ENCODE results near the gene MRPL16. TPM values are rescaled to one million over a fixed set of nuclear protein-coding genes. Genes with fewer than 3 reads are reported as not detected.
"Not testable (repeated sequence)": the region's sequence is repeated elsewhere in the genome, so short reads cannot be mapped to it uniquely, and the experiment has no call there.

MRPL16 gene
- total RNA-seq, 1 donor from 2014 or later: 27.6 TPM

GRCh38 chr11:59849129-59849528 lies 38.6 kb upstream of the MRPL16 start:
- Mint-ChIP-seq H3K9me3 (ENCODE audit: low read depth) (no peaks in the 10 kb centered on the region), H3K4me3 (ENCODE audit: unreplicated experiment) (no peak overlapping the region), H3K27ac (ENCODE audit: unreplicated experiment) (no peak overlapping the region), H3K27me3 (ENCODE audit: low read depth) (peaks cover 2% of the 10 kb centered on the region), H3K36me3 (ENCODE audit: low read depth) (no peaks in the 10 kb centered on the region), H3K4me1 (ENCODE audit: low read depth) (no peaks in the 10 kb centered on the region)
- DNase-seq (ENCODE audit: low spot score): no peak
- TF ChIP-seq, protein P1, sequence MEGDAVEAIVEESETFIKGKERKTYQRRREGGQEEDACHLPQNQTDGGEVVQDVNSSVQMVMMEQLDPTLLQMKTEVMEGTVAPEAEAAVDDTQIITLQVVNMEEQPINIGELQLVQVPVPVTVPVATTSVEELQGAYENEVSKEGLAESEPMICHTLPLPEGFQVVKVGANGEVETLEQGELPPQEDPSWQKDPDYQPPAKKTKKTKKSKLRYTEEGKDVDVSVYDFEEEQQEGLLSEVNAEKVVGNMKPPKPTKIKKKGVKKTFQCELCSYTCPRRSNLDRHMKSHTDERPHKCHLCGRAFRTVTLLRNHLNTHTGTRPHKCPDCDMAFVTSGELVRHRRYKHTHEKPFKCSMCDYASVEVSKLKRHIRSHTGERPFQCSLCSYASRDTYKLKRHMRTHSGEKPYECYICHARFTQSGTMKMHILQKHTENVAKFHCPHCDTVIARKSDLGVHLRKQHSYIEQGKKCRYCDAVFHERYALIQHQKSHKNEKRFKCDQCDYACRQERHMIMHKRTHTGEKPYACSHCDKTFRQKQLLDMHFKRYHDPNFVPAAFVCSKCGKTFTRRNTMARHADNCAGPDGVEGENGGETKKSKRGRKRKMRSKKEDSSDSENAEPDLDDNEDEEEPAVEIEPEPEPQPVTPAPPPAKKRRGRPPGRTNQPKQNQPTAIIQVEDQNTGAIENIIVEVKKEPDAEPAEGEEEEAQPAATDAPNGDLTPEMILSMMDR (IDR thresholded peaks at IDR 0.05): no peak

DNA sequence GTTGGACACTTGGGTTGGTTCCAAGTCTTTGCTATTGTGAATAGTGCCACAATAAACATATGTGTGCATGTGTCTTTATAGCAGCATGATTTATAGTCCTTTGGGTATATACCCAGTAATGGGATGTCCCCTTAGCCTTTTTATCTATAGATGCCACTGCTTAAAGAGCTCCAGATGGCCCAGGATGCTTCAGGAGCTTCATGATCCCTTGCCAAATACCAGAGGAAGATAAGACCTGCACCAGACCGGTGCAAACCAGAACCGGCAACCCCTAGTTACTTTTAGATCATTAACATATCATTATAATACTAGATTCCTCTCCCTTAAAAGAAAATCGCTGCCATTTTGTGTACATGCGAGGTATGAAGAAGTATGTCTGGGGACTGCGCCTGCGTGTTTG lies 37.9 kb upstream of the MRPL16 start:
- H3K36me3 Mint-ChIP-seq (ENCODE audit: low read depth); H3K27ac Mint-ChIP-seq (ENCODE audit: unreplicated experiment); H3K4me3 Mint-ChIP-seq (ENCODE audit: unreplicated experiment); H3K9me3 Mint-ChIP-seq (ENCODE audit: low read depth); DNase-seq (ENCODE audit: low spot score); H3K4me1 Mint-ChIP-seq (ENCODE audit: low read depth); H3K27me3 Mint-ChIP-seq (ENCODE audit: low read depth): not testable (repeated sequence)

DNA sequence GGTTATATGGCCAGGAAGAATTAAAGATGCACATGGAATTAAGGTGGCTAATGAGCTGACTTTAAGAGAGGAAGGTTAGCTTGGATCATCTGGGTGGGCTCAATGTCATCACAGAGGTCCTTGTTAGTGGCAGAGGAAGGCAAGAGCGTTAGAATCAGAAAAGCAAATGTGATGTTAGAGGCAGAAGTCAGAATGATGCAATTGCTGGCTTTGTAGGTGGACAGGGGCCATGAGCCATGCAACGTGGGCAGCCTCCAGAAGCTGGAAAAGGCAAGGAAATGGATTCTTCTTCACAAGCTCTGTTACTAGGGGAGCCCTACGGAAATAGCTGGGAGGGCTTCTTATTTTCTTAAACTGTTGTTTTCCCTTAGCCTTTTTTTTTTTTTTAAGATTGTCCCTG lies 37.0 kb upstream of the MRPL16 start:
- H3K9me3 Mint-ChIP-seq (ENCODE audit: low read depth): no peaks in the 10 kb centered on the region
- H3K27ac Mint-ChIP-seq (ENCODE audit: unreplicated experiment): no peak overlapping the region

DNA sequence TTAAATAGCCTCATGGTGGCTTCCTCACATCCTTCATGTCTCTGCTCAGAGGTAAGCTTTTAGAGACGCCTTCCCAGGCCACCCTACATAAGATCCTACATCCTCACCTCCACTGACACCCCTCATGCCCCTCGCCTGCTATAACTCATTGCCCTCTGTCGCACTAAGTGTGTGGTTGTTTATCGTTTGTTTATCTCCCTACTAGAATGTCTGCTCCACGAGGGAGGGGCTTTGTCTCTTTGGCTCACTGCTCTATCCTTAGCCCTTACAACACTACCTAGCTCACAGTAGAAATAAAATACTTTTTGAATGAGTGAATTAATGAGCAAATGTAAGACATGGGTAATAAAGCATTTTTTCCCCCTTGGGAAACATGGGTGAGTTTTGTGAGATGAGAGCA lies 36.0 kb upstream of the MRPL16 start:
- Mint-ChIP-seq H3K27me3 (ENCODE audit: low read depth) (peaks cover 7% of the 10 kb centered on the region), H3K27ac (ENCODE audit: unreplicated experiment) (no peak overlapping the region), H3K36me3 (ENCODE audit: low read depth) (no peaks in the 10 kb centered on the region), H3K4me1 (ENCODE audit: low read depth) (no peaks in the 10 kb centered on the region), H3K9me3 (ENCODE audit: low read depth) (no peaks in the 10 kb centered on the region), H3K4me3 (ENCODE audit: unreplicated experiment) (no peak overlapping the region)
- TF ChIP-seq, protein P1 (IDR thresholded peaks at IDR 0.05): no peak
- DNase-seq (ENCODE audit: low spot score): no peak

More for the DNA sequence above, 37.0 kb upstream of the MRPL16 start:
- Mint-ChIP-seq H3K4me1 (ENCODE audit: low read depth) (no peaks in the 10 kb centered on the region), H3K4me3 (ENCODE audit: unreplicated experiment) (no peak overlapping the region), H3K27me3 (ENCODE audit: low read depth) (peaks cover 3% of the 10 kb centered on the region), H3K36me3 (ENCODE audit: low read depth) (no peaks in the 10 kb centered on the region)
- DNase-seq (ENCODE audit: low spot score): no peak
- TF ChIP-seq, protein P1 (IDR thresholded peaks at IDR 0.05): no peak

DNA sequence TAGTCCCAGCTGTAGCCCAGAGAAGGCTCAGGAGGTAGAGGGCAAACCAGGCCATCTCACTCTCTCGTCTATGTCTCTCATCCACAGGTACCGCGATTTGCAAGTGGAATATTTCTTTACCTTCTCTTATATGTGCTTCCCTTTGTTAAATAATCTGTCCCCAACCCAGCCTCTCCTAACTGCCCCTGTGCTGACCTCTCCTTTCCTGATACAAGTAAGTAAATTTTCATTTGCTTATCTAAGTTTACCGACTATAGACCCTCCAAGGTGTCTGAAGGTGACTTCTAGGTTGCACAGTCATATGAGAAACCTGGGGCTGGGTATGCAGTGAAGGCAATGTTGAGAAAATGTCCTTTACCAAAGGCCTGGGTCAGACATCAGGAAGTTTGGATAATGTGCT lies 34.8 kb upstream of the MRPL16 start, which contains the start of gene CBLIF:
Gene CBLIF (minus strand): TSS at position 101 of the 400 bp plus-strand sequence. CDS start 46 bp downstream, at position 55.
- Mint-ChIP-seq H3K27me3 (ENCODE audit: low read depth) (peaks cover 7% of the 10 kb centered on the region), H3K4me1 (ENCODE audit: low read depth) (no peaks in the 10 kb centered on the region), H3K9me3 (ENCODE audit: low read depth) (no peaks in the 10 kb centered on the region), H3K36me3 (ENCODE audit: low read depth) (no peaks in the 10 kb centered on the region), H3K27ac (ENCODE audit: unreplicated experiment) (no peak within 1 kb of the TSS), H3K4me3 (ENCODE audit: unreplicated experiment) (no peak within 1 kb of the TSS)
- no peak for DNase-seq (ENCODE audit: low spot score)
- TF ChIP-seq, protein P1 (IDR thresholded peaks at IDR 0.05): no peak

DNA sequence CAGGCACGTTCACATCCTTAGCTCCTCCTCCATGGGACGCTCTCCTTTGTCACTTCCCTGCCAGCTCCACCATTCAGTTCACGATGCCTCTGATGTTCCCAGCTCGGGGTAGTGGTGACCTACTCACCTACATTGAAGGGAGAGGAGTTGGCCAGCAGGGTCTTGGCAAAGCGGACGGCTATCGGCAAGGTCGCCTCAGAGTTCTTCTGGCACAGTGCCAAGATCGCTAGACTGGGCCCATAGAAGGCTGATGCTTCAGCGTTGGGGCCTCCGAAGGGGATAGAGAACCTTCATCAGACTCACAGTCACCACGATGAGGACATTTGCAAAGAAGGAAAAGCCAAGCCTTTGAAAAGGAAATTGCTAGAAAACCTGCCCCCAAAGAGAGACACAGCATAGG lies 31.7 kb upstream of the MRPL16 start:
- no peaks in the 10 kb centered on the region for H3K36me3 Mint-ChIP-seq (ENCODE audit: low read depth)
- H3K4me3 Mint-ChIP-seq (ENCODE audit: unreplicated experiment): no peak overlapping the region
- DNase-seq (ENCODE audit: low spot score): no peak
- TF ChIP-seq, protein P1 (IDR thresholded peaks at IDR 0.05): no peak
- no peaks in the 10 kb centered on the region for H3K4me1 Mint-ChIP-seq (ENCODE audit: low read depth)
- no peaks in the 10 kb centered on the region for H3K9me3 Mint-ChIP-seq (ENCODE audit: low read depth)
- H3K27me3 Mint-ChIP-seq (ENCODE audit: low read depth): peaks cover 10% of the 10 kb centered on the region
- no peak overlapping the region for H3K27ac Mint-ChIP-seq (ENCODE audit: unreplicated experiment)
